ENCODE results near the gene NRXN2.
A peak's percentile ranks its signal among the peaks of the same experiment; 100 is the strongest.

DNA sequence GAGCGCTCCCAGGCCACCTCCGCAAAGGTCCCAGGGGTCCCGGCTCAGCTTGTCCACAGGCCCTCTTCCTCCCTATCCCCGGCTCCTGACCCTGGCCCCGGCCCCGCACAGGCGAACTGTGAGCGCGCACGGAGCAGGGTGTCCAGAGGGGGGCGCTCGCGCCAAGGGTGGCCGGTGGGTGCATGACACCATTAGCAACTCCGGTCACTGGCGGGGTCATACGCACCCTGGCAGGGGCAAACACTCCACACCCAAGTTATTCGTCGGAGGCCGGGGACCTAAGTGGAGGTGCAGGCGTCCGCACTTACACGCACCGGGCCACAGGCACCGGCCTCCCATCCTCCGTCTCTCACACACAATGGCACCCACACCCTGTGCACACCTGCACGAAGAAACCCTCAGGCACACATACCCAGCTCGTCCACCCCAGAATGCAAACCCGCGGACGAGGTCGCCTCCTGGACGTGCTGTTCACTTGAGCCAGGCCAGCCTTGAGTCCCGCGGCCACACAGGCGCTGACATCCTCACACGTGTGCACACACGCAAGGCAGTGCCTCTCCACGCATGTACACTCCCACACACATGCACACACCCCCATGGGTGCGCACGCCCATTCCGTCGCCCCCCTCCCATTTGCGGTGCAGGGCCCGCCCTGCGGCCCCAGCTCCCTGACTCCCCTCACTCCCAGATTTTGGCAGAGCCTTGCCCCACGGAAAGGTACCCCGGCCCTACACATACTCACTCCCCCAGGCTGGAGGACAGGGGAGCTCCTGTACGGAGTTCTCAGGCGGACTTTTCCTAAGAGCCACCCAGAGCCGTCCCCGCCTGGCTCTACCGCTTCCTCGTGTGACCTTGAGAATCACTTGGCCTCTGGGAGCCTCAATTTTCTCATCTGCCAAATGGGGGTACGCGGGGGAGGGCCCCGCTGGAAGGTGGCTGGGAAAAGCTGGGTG is 20.9 kb upstream of the NRXN2 start, which contains the start of gene RASGRP2:
- TF ChIP-seq, protein P1, sequence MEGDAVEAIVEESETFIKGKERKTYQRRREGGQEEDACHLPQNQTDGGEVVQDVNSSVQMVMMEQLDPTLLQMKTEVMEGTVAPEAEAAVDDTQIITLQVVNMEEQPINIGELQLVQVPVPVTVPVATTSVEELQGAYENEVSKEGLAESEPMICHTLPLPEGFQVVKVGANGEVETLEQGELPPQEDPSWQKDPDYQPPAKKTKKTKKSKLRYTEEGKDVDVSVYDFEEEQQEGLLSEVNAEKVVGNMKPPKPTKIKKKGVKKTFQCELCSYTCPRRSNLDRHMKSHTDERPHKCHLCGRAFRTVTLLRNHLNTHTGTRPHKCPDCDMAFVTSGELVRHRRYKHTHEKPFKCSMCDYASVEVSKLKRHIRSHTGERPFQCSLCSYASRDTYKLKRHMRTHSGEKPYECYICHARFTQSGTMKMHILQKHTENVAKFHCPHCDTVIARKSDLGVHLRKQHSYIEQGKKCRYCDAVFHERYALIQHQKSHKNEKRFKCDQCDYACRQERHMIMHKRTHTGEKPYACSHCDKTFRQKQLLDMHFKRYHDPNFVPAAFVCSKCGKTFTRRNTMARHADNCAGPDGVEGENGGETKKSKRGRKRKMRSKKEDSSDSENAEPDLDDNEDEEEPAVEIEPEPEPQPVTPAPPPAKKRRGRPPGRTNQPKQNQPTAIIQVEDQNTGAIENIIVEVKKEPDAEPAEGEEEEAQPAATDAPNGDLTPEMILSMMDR (IDR thresholded peaks at IDR 0.05; ENCODE audit: low read length) = peak; percentile 83
- TF ChIP-seq EZH2 (IDR thresholded peaks at IDR 0.05; ENCODE audit: borderline replicate concordance, low read length) = no peak
